Measurements from ENCODE around the gene ZNF576.
"Not testable (repeated sequence)": the region's sequence is repeated elsewhere in the genome, so short reads cannot be mapped to it uniquely, and the experiment has no call there.

ZNF576 gene

GRCh38 chr19:43595999-43596841 lies at the start of gene ZNF576, which contains the start of gene IRGQ:
TSS of gene ZNF576 (plus strand) at chr19:43596595. CDS start at chr19:43597109, 514 bp downstream.
TSS of gene IRGQ (minus strand) at chr19:43596134. CDS start at chr19:43595338, 796 bp downstream.
- H3K4me3 ChIP-seq (ENCODE audit: low read depth, low read length): peak within 1 kb of the TSS; percentile 91
- TF ChIP-seq, protein P1, sequence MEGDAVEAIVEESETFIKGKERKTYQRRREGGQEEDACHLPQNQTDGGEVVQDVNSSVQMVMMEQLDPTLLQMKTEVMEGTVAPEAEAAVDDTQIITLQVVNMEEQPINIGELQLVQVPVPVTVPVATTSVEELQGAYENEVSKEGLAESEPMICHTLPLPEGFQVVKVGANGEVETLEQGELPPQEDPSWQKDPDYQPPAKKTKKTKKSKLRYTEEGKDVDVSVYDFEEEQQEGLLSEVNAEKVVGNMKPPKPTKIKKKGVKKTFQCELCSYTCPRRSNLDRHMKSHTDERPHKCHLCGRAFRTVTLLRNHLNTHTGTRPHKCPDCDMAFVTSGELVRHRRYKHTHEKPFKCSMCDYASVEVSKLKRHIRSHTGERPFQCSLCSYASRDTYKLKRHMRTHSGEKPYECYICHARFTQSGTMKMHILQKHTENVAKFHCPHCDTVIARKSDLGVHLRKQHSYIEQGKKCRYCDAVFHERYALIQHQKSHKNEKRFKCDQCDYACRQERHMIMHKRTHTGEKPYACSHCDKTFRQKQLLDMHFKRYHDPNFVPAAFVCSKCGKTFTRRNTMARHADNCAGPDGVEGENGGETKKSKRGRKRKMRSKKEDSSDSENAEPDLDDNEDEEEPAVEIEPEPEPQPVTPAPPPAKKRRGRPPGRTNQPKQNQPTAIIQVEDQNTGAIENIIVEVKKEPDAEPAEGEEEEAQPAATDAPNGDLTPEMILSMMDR (IDR thresholded peaks at IDR 0.05; ENCODE audit: control insufficient read depth, extremely low read depth, insufficient read depth): no peak
- peak; percentile 88 for DNase-seq (ENCODE audit: low read depth)

DNA sequence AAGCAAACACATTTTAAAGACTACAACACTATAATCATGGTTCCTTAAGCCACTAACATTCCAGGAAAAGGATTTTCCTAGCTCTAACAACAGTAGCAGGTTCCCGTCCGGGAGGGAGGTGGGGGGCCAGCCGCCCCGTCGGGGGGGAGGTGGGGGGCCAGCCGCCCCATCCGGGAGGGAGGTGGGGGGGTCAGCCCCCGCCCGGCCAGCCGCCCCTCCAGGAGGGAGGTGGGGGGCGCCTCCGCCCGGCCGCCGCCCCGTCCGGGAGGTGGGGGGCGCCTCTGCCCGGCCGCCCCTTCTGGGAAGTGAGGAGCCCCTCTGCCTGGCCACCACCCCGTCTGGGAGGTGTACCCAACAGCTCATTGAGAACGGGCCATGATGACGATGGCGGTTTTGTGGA lies 48.5 kb upstream of the ZNF576 start:
- H3K4me3 ChIP-seq (ENCODE audit: low read depth, low read length); DNase-seq (ENCODE audit: low read depth): not testable (repeated sequence)

GRCh38 chr19:43548706-43549105 lies 47.7 kb upstream of the ZNF576 start:
- DNase-seq (ENCODE audit: low read depth): no peak
- TF ChIP-seq, protein P1 (IDR thresholded peaks at IDR 0.05; ENCODE audit: control insufficient read depth, extremely low read depth, insufficient read depth): no peak
- H3K4me3 ChIP-seq (ENCODE audit: low read depth, low read length): no peak overlapping the region

GRCh38 chr19:43551399-43552197 lies 44.8 kb upstream of the ZNF576 start:
- TF ChIP-seq, protein P1 (IDR thresholded peaks at IDR 0.05; ENCODE audit: control insufficient read depth, extremely low read depth, insufficient read depth): no peak
- H3K4me3 ChIP-seq (ENCODE audit: low read depth, low read length): no peak overlapping the region

DNA sequence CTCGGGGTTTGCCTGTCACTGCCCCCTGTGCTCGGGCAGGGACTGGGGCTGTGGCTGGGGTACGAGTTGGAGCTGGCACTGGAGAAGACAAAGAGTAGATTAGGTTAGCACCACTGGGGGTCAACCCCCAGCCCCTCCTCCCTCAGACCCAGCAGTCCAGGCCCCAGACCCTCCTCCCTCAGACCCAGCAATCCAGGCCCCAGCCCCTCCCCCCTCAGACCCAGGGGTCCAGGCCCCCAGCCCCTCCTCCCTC lies 44.3 kb upstream of the ZNF576 start:
- no peak for DNase-seq (ENCODE audit: low read depth)
- H3K4me3 ChIP-seq (ENCODE audit: low read depth, low read length): no peak overlapping the region
- TF ChIP-seq, protein P1 (IDR thresholded peaks at IDR 0.05; ENCODE audit: control insufficient read depth, extremely low read depth, insufficient read depth): no peak

More at GRCh38 chr19:43551399-43552197, 44.8 kb upstream of the ZNF576 start:
- no peak for DNase-seq (ENCODE audit: low read depth)

- no peak overlapping the region for H3K4me3 ChIP-seq (ENCODE audit: low read depth, low read length)
- DNase-seq (ENCODE audit: low read depth): no peak
- TF ChIP-seq, protein P1 (IDR thresholded peaks at IDR 0.05; ENCODE audit: control insufficient read depth, extremely low read depth, insufficient read depth): no peak
These were observed 43.8 kb upstream of the ZNF576 start for GRCh38 chr19:43552616-43553015.

DNA sequence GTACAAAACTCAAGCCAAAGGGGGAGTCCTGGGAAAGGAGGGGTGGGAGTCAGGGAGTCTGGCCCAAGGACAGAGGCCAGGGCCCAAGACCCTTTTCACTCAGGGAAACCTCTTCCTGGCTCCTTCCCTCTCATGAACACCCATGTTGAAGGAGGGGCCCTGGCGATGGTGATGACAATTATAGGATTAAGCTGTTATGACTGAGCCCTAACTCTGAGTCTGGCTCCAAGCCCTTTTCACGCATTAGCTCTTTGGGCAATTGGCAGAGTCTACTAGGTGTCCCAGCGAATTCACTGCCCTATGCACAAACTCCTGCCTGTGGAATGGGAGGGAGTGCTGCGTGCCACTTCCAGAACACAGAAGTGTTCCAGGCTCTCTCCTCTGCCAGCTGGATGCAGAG lies 42.7 kb upstream of the ZNF576 start:
- TF ChIP-seq, protein P1 (IDR thresholded peaks at IDR 0.05; ENCODE audit: control insufficient read depth, extremely low read depth, insufficient read depth): no peak
- H3K4me3 ChIP-seq (ENCODE audit: low read depth, low read length): no peak overlapping the region
- no peak for DNase-seq (ENCODE audit: low read depth)
